ENCODE results near the gene ZNF334. TPM values are rescaled to one million over a fixed set of nuclear protein-coding genes. Genes with fewer than 3 reads are reported as not detected.

The ZNF334 gene
- total and polyA plus RNA-seq, 2 of the 4 experiments (the other 2 are of a cell fraction): 1.4 to 2.1 TPM

DNA sequence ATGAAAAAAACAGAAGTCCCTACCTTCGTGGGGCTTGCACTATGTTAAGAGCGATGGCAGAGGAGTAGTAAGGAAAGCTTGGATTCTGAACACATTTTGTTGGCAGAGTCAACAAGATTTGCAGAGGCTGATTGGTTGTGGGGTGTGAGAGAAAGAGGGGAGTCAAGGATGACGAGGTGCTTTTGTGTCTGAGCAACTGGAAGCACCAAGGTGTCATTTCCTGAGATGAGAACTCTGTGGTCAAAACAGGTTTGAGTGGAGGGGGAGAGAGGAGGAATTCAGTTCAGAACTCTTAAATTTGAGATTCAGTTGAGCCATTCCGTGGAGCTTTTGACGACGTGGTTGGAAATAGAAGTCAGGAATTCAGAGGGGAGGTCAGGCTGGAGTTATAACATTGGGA is 33.6 kb upstream of the ZNF334 start:
- H3K9me3 ChIP-seq (ENCODE audit: control insufficient read depth, insufficient read depth, low read length): no peaks in the 10 kb centered on the region
- no peaks in the 10 kb centered on the region for H4K20me1 ChIP-seq (ENCODE audit: insufficient read depth, low read length)
- H3K79me1 ChIP-seq (ENCODE audit: low read depth in 1 of 2, low read length in 2 of 2): no peaks in the 10 kb centered on the region
- H3K56ac ChIP-seq (ENCODE audit: extremely low read depth, insufficient read depth, low read length): no peak overlapping the region
- no peak overlapping the region for H4K5ac ChIP-seq (ENCODE audit: low read depth, low read length)
- no peak for TF ChIP-seq RCOR1 (IDR thresholded peaks at IDR 0.05; ENCODE audit: insufficient replicate concordance, low read length)
- no peak for TF ChIP-seq CEBPB (IDR thresholded peaks at IDR 0.05; ENCODE audit: low read depth, low read length)
- no peak for TF ChIP-seq MAFK (IDR thresholded peaks at IDR 0.05; ENCODE audit: low read depth, low read length)
- no peak overlapping the region for H3K18ac ChIP-seq (ENCODE audit: low read depth, low read length)
- no peak overlapping the region for H2BK20ac ChIP-seq (ENCODE audit: low read depth, low read length)
- H3K4me3 ChIP-seq (ENCODE audit: insufficient read depth, low read depth, low read length): no peak overlapping the region
- no peak overlapping the region for H2AK5ac ChIP-seq (ENCODE audit: low read depth, low read length)
- H3K4me2 ChIP-seq (ENCODE audit: low read depth, low read length): no peak overlapping the region
- H3K27me3 ChIP-seq (ENCODE audit: control insufficient read depth, insufficient read depth, low read length): peaks cover 8% of the 10 kb centered on the region
- intact Hi-C loops (cut with micrococcal nuclease): no loop called here
- dilution Hi-C loops (cut with HindIII; ENCODE audit: low sequenced_read_pairs, unreplicated experiment): no loop called here
- no peak overlapping the region for H2BK120ac ChIP-seq (ENCODE audit: low read depth, low read length)
- H2AK9ac ChIP-seq (replicated peaks; ENCODE audit: low read depth, low read length, poor library complexity): no peak overlapping the region
- no peak overlapping the region for H4K8ac ChIP-seq (ENCODE audit: low read depth in 2 of 2, low read length in 2 of 2)
- in situ Hi-C loops (cut with MboI; ENCODE audit: low sequenced_read_pairs): no loop called here
- no peak overlapping the region for H2AFZ ChIP-seq (replicated peaks; ENCODE audit: low read length, poor library complexity)
- H3K23ac ChIP-seq (ENCODE audit: low read depth, low read length): no peak overlapping the region
- H3K27ac ChIP-seq (ENCODE audit: insufficient read depth, low read length): no peak overlapping the region
- ATAC-seq (ENCODE audit: low read depth) (no peak), DNase-seq (no peak)
- 67% methylated on average over 1 of the region's 6 CpGs; no CpG with 5 or more reads in 1 of the 2 experiments for WGBS, 2 experiments (ENCODE audit: extremely low coverage in 2 of 2, insufficient read length in 1 of 2)
- ChIA-PET POLR2A (ENCODE audit: unreplicated experiment) (no interaction called here), CTCF (no interaction called here)
- H3K36me3 ChIP-seq (ENCODE audit: control insufficient read depth, insufficient read depth, low read length): no peaks in the 10 kb centered on the region
- no TSS peak for BruUV-seq (replicated peaks)
- H3K14ac ChIP-seq (replicated peaks; ENCODE audit: low read depth, low read length): no peak overlapping the region
- no peak overlapping the region for H2BK15ac ChIP-seq (ENCODE audit: low read depth, low read length)
- H2BK5ac ChIP-seq (ENCODE audit: low read depth, low read length, poor library complexity, severe bottlenecking): no peak overlapping the region
- no peak overlapping the region for H3K9ac ChIP-seq (ENCODE audit: low read depth, low read length)
- H3K4me1 ChIP-seq (ENCODE audit: control insufficient read depth, insufficient read depth, low read length): no peaks in the 10 kb centered on the region
- H4K91ac ChIP-seq (ENCODE audit: insufficient read depth, low read depth, low read length): no peak overlapping the region
- H3K9me1 ChIP-seq (ENCODE audit: insufficient read depth, low read length): no peaks in the 10 kb centered on the region
- no peak overlapping the region for H3K4ac ChIP-seq (ENCODE audit: low read depth, low read length)
